K562 (cell line): ENCODE data around the gene MYO7A.

Source experiments
- CTCF ChIP-seq, 3 experiments: IDR thresholded peaks in 2 of 3; conservative IDR thresholded peaks in 1 of 3; 2 replicates each; pipeline ENCODE4 v1.5.1; 2011 to 2012; ENCODE audit warnings: low read length in 3 of 3, mild to moderate bottlenecking in 3 of 3, control low read depth in 2 of 3, improper control_type of control experiment in 1 of 3, inconsistent platforms in 1 of 3, low read depth in 1 of 3, mixed read lengths in 1 of 3, moderate library complexity in 1 of 3; ENCODE audit not compliant: insufficient read depth in 2 of 3
- EHMT2 ChIP-seq: fragments of 450-650 bp; IDR thresholded peaks from 2 replicates; pipeline ENCODE4 v1.6.1; 2018; ENCODE audit warnings: antibody characterized with exemption
- EP300 ChIP-seq: IDR thresholded peaks from 2 replicates; pipeline ENCODE4 v1.6.1; 2012; ENCODE audit warnings: low read length, improper control_type of control experiment
- NCOA2 ChIP-seq, 2 experiments: fragments of 450-650 bp; IDR thresholded peaks; 2 replicates each; pipeline ENCODE4 v1.6.1; 2018; ENCODE audit warnings: mild to moderate bottlenecking in 2 of 2, moderate library complexity in 1 of 2; ENCODE audit not compliant: partially characterized antibody in 2 of 2
- POLR2A ChIP-seq: fragments of 450-650 bp; conservative IDR thresholded peaks from 2 replicates; pipeline ENCODE4 v1.6.1; 2016
- RAD21 ChIP-seq, 2 experiments: fragments of 250-450 bp in 1 of 2; fragments of 450-650 bp in 1 of 2; sonication (Bioruptor Pico) in 1 of 2; formaldehyde crosslinking in 1 of 2; IDR thresholded peaks in 1 of 2; conservative IDR thresholded peaks in 1 of 2; 2 replicates each; pipeline versions ENCODE4 v1.4.0 to v1.8.0; 2020 to 2022; ENCODE audit warnings: mild to moderate bottlenecking in 2 of 2, moderate library complexity in 1 of 2
- RBFOX2 ChIP-seq: fragments of 200-400 bp; formaldehyde crosslinking; IDR thresholded peaks from 2 replicates; pipeline ENCODE4 v1.6.1; 2017; ENCODE audit warnings: low read depth, mild to moderate bottlenecking, low read length, moderate library complexity
- TBP ChIP-seq: optimal IDR thresholded peaks from 2 replicates; pipeline ENCODE3; 2011; ENCODE audit warnings: low read depth, low read length, improper control_type of control experiment
- TSHZ1 ChIP-seq: fragments of 250-450 bp; sonication (Bioruptor Pico); IDR thresholded peaks from 2 replicates; pipeline ENCODE4 v1.4.0; 2020; ENCODE audit warnings: mild to moderate bottlenecking, moderate library complexity
- ZFP1 ChIP-seq: fragments of 450-650 bp; formaldehyde crosslinking; IDR thresholded peaks from 2 replicates; pipeline ENCODE4 v1.4.0; 2020; ENCODE audit warnings: mild to moderate bottlenecking, mixed read lengths
- ZNF253 ChIP-seq: fragments of 250-450 bp; sonication (Bioruptor Pico); conservative IDR thresholded peaks from 2 replicates; pipeline ENCODE4 v1.6.1; 2021; ENCODE audit warnings: mild to moderate bottlenecking
- TF ChIP-seq, protein P1 (sequence below): IDR thresholded peaks from 2 replicates; pipeline ENCODE4 v1.6.1; 2011; ENCODE audit not compliant: insufficient read length; ENCODE audit errors: extremely low read depth

- TF ChIP-seq RAD21 (CRISPR knock-in tag; conservative IDR thresholded peaks at IDR 0.05 in 1 of 2, IDR thresholded peaks at IDR 0.05 in 1 of 2) (no peak), EHMT2 (no peak), ZNF253 (no peak), RBFOX2 (no peak), TBP (no peak), CTCF (IDR thresholded peaks at IDR 0.05 in 2 of 3, conservative IDR thresholded peaks at IDR 0.05 in 1 of 3; ENCODE audit: insufficient read depth in 2 of 3, low read depth in 1 of 3, low read length in 3 of 3) (no peak), EP300 (no peak), POLR2A (no peak), TSHZ1 (no peak), ZFP1 (no peak), NCOA2 (IDR thresholded peaks at IDR 0.05; ENCODE audit: partially characterized antibody in 2 of 2) (no peak)
- TF ChIP-seq, protein P1, sequence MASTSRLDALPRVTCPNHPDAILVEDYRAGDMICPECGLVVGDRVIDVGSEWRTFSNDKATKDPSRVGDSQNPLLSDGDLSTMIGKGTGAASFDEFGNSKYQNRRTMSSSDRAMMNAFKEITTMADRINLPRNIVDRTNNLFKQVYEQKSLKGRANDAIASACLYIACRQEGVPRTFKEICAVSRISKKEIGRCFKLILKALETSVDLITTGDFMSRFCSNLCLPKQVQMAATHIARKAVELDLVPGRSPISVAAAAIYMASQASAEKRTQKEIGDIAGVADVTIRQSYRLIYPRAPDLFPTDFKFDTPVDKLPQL: no peak
Observed at GRCh38 chr11:77207019-77207485, 79.0 kb downstream of the MYO7A start.
